Stomach (tissue), 9 donors: ENCODE data around the gene CSNK1E. TPM values are rescaled to one million over a fixed set of nuclear protein-coding genes. Genes with fewer than 3 reads are reported as not detected.

Source experiments
- DNase-seq, 2 donors: peaks; one replicate each; pipeline versions ENCODE4 v3.0.0 to v3.0.0-alpha.2; 2013 to 2019
- H3K27ac ChIP-seq, 5 donors: fragments of 200-600 bp in 4 of 5; sonication (generic) in 4 of 5; one replicate each; pipeline ENCODE4 v1.5.1; 2013 to 2019; ENCODE audit warnings: mild to moderate bottlenecking in 1 of 5, moderate library complexity in 1 of 5
- H3K27me3 ChIP-seq, 3 donors: fragments of 200-600 bp; sonication (generic); one replicate each; pipeline ENCODE4 v1.5.1; 2017 to 2019; ENCODE audit warnings: mixed run types in 1 of 3
- H3K36me3 ChIP-seq, 4 donors: fragments of 200-600 bp; sonication (generic); 1 replicate in 3 of 4; 2 replicates in 1 of 4; pipeline ENCODE4 v1.5.1; 2016 to 2019
- H3K4me1 ChIP-seq, 4 donors: fragments of 200-600 bp; sonication (generic); one replicate each; pipeline ENCODE4 v1.5.1; 2016 to 2019
- H3K4me3 ChIP-seq, 4 donors: fragments of 200-600 bp; sonication (generic) in 3 of 4; one replicate each; pipeline ENCODE4 v1.5.1; 2016 to 2019; ENCODE audit warnings: mild to moderate bottlenecking in 1 of 4
- H3K9me3 ChIP-seq, 4 donors: fragments of 200-600 bp; sonication (generic); one replicate each; pipeline ENCODE4 v1.5.1; 2016 to 2019
- CTCF ChIP-seq, 7 experiments: fragments of 450-650 bp in 4 of 7; fragments of 200-600 bp in 3 of 7; sonication (generic) in 3 of 7; IDR thresholded peaks; one replicate each; pipeline ENCODE4 v1.5.1; 2016 to 2019; ENCODE audit warnings: antibody characterized with exemption in 7 of 7, control low read depth in 2 of 7, mild to moderate bottlenecking in 1 of 7
- EP300 ChIP-seq: sonication (generic); formaldehyde crosslinking; IDR thresholded peaks from one replicate; pipeline ENCODE4 v1.6.1; 2017; ENCODE audit warnings: antibody characterized with exemption
- POLR2A ChIP-seq, 4 donors: fragments of 450-650 bp; IDR thresholded peaks; one replicate each; pipeline ENCODE4 v1.6.1; 2016; ENCODE audit warnings: antibody characterized with exemption in 4 of 4, control low read depth in 2 of 4, mild to moderate bottlenecking in 1 of 4, moderate library complexity in 1 of 4
- POLR2AphosphoS5 ChIP-seq, 3 donors: sonication (generic); formaldehyde crosslinking; IDR thresholded peaks; one replicate each; pipeline ENCODE4 v1.6.1; 2016; ENCODE audit warnings: antibody characterized with exemption in 3 of 3
- WGBS, 5 donors: extraction: QIAGEN DNeasy Blood & Tissue Kit in 3 of 5; methylation state at CpG; one replicate each; pipeline versions ENCODE4 v1.1.5 to v1.1.7; 2013 to 2018; 5-methylcytosine and 5-hydroxymethylcytosine counted together
- intact Hi-C: fragments of 100-400 bp; cut with DNase I; formaldehyde crosslinking; loops from one replicate; pipeline ENCODE4 v1.15.1; 2023; ENCODE audit warnings: low total_unique reads
- polyA plus RNA-seq, 3 donors: library from polyadenylated mRNA; stranded (reverse); fragments of 200-250 nt; gene quantifications; one replicate each; pipeline ENCODE4 v1.2.3, GENCODE V29; 2013
- total RNA-seq, 5 donors: library from RNA; depleted of rRNA; stranded (reverse); fragments of >200 nt; gene quantifications; one replicate each; pipeline versions ENCODE4 v1.1.0 to v1.2.3, GENCODE V29; 2014 to 2016
- donor health status: healthy with polysubstance abuse.
- donor health status: Bipolar disorder and iron deficiency.
- donor health status: healthy.

CSNK1E gene
- total and polyA plus RNA-seq, 8 donors = 19.4 to 135 (median 68.1) TPM

GRCh38 chr22:38336699-38337098, 19.5 kb upstream of the CSNK1E start:
- DNase-seq = no peak
- intact Hi-C loops = no loop called here
- TF ChIP-seq EP300 (no peak), CTCF (IDR thresholded peaks at IDR 0.05) (no peak), POLR2A (IDR thresholded peaks at IDR 0.05) (no peak), POLR2AphosphoS5 (IDR thresholded peaks at IDR 0.05) (no peak)
- Histone ChIP-seq H3K4me1 (peaks cover 12 to 17% (median 14%) of the 10 kb centered on the region in 4 donors), H3K27ac (peak overlapping the region in 2 of 5 donors; percentile 29 to 36), H3K4me3 (peak overlapping the region; percentile 44 to 57 (median 53)), H3K9me3 (no peaks in the 10 kb centered on the region), H3K36me3 (no peaks in the 10 kb centered on the region), H3K27me3 (peaks cover 0 to 15% (median 0%) of the 10 kb centered on the region in 3 donors)
- WGBS, 5 donors = 24 to 63% (median 30%) methylated on average over 9 of the region's 9 CpGs

- Histone ChIP-seq H3K4me1 (peaks cover 12 to 17% (median 14%) of the 10 kb centered on the region in 4 donors), H3K9me3 (no peaks in the 10 kb centered on the region), H3K4me3 (no peak overlapping the region), H3K36me3 (no peaks in the 10 kb centered on the region), H3K27me3 (peaks cover 0 to 15% (median 0%) of the 10 kb centered on the region in 3 donors), H3K27ac (no peak overlapping the region)
- intact Hi-C loops = no loop called here
- TF ChIP-seq CTCF (IDR thresholded peaks at IDR 0.05) (no peak), POLR2AphosphoS5 (IDR thresholded peaks at IDR 0.05) (no peak), EP300 (no peak), POLR2A (IDR thresholded peaks at IDR 0.05) (no peak)
- no peak for DNase-seq
- WGBS, 5 donors = 73 to 86% (median 84%) methylated on average over 3 of the region's 3 CpGs
These were observed 17.8 kb upstream of the CSNK1E start for GRCh38 chr22:38335077-38335476.

GRCh38 chr22:38327805-38328204, 10.6 kb upstream of the CSNK1E start:
- Histone ChIP-seq H3K27ac (no peak overlapping the region), H3K9me3 (no peaks in the 10 kb centered on the region), H3K4me1 (no peaks in the 10 kb centered on the region), H3K4me3 (no peak overlapping the region), H3K36me3 (no peaks in the 10 kb centered on the region), H3K27me3 (peaks cover 0 to 6% (median 0%) of the 10 kb centered on the region in 3 donors)
- no peak for DNase-seq
- intact Hi-C loops = no loop called here
- no peak for TF ChIP-seq POLR2AphosphoS5 (IDR thresholded peaks at IDR 0.05)
- no peak for TF ChIP-seq EP300
- TF ChIP-seq CTCF (IDR thresholded peaks at IDR 0.05) = no peak
- TF ChIP-seq POLR2A (IDR thresholded peaks at IDR 0.05) = no peak
- 78 to 89% (median 87%) methylated on average over 16 of the region's 16 CpGs for WGBS, 5 donors

GRCh38 chr22:38327396-38327795, 10.2 kb upstream of the CSNK1E start:
- Histone ChIP-seq H3K27me3 (peaks cover 0 to 6% (median 0%) of the 10 kb centered on the region in 3 donors), H3K4me3 (no peak overlapping the region), H3K4me1 (no peaks in the 10 kb centered on the region), H3K27ac (no peak overlapping the region), H3K9me3 (no peaks in the 10 kb centered on the region), H3K36me3 (no peaks in the 10 kb centered on the region)
- TF ChIP-seq EP300 (no peak), POLR2A (IDR thresholded peaks at IDR 0.05) (no peak), CTCF (IDR thresholded peaks at IDR 0.05) (no peak), POLR2AphosphoS5 (IDR thresholded peaks at IDR 0.05) (no peak)
- WGBS, 5 donors = 86 to 94% (median 88%) methylated on average over 7 of the region's 7 CpGs
- intact Hi-C loops = no loop called here
- DNase-seq = no peak
